ENCODE measurements around the gene TMEM95. TPM values are rescaled to one million over a fixed set of nuclear protein-coding genes. Genes with fewer than 3 reads are reported as not detected.

TMEM95 gene
- total and polyA plus RNA-seq, 2 of the 8 experiments (the other 6 are each of a cell fraction or from before 2014, with no cell fraction given), result not detected

DNA sequence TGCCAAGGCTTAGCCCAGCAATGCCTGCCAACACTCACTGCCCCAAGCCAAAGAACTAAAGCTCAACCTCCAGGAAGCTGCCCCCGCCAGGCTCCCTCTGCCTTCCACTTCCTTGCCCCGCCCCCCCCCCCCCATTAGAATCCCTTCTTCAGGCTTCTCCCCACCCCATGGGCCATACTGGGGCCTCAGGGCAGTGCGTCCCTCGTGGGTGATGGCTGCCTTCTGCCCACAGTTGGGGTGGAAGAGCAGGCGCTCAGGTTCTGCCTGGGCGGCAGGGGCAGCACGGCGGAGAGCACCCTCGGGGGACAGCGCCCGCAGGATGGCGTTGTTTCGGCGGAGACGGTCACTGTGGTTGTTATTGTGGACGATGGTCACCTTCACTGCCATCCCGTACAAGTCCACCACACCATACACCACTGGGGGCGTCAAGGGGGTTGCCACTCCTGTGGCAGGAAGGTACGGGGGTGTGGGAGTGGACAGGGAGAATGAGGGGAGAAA, 29.9 kb upstream of the TMEM95 start (continued):
- TF ChIP-seq FOSL1 (IDR thresholded peaks at IDR 0.05; ENCODE audit: insufficient read depth, low read depth, low read length) (no peak), SIN3A (conservative IDR thresholded peaks at IDR 0.05 in 1 of 2, IDR thresholded peaks at IDR 0.05 in 1 of 2; ENCODE audit: low read depth in 1 of 2, low read length in 2 of 2) (no peak), TAF1 (IDR thresholded peaks at IDR 0.05; ENCODE audit: low read depth, low read length) (no peak), CBX8 (IDR thresholded peaks at IDR 0.05; ENCODE audit: borderline replicate concordance, low read depth, low read length) (no peak), MAFK (IDR thresholded peaks at IDR 0.05; ENCODE audit: low read depth, low read length) (no peak)

All from H1 (cell line).